ENCODE results near the gene BUD23.
"Not testable (repeated sequence)": the region's sequence is repeated elsewhere in the genome, so short reads cannot be mapped to it uniquely, and the experiment has no call there.

Gene BUD23

DNA sequence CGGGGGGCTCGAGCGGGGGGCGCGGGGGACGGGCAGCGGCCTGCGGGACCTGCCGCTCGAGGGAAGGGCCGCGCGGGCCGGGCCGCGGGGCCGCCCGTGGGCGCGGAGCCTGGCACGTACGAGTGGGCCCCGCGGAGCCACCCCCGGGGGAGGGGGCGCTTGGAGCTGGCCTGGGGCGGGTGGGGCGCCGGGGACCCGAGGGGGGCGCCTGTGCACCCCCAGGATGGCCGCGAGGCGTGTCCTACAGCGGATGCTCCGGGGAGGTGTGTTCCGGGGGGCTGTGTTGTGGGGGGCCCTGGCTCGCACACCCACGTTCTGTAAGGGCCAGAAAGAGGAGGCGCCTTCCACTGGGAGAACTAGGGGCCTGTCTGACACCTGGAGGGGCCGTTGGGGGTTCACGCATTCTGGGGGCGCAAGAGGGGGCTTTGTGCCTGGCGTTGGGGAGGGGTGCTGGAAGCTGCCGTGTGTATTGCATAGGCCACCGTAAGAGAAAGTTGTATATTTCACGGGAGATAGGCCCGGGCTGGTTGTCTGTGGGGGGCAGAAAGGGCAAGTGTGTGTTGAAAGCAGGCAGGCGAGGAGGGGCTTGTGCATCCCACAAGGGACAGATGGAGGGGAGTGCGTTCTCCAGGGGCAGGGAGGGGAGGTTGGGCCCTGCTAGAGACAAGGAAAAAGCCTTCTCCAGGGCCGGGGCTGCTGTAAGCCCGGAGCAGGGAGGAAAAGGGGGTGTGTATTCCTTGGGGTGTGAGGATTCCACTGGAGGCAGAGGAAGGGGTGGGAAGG, 15.1 kb upstream of the BUD23 start:
- DNase-seq (ENCODE audit: low spot score) = no peak

DNA sequence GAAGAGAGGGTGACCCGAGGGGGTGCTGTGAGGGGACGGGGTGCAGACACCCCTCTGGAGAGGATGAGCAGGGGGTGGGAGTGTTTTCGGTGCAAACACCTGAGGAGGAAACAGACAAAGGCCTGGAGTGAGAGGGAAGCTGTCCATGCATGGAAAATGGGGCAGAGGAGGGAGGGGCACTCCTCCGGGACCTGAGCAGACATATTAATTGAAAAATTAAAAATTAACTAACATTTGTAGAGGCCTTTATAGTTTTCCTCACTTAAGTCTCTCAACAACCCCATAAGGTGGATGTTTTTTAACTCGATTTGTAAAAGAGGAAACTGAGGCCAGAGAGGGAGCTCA, 14.5 kb upstream of the BUD23 start:
- no peak for DNase-seq (ENCODE audit: low spot score)

DNA sequence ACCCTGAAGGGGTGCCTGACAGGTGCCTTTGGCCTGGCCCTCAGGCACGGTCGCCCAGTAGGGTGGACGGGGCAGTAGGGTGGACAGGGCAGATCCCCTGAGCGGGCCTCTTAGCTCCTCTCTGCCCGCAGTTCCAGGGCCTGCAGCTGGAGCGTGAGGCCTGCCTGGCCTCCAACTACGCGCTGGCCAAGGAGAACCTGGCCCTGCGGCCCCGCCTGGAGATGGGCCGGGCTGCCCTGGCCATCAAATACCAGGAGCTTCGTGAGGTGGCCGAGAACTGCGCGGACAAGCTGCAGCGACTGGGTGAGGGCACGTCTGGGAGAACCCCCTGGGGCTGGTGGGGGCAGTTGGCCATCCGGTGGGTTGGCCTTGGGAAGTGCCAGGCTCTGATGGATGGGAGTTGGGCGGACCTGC, 14.1 kb upstream of the BUD23 start:
- no peak for DNase-seq (ENCODE audit: low spot score)

DNA sequence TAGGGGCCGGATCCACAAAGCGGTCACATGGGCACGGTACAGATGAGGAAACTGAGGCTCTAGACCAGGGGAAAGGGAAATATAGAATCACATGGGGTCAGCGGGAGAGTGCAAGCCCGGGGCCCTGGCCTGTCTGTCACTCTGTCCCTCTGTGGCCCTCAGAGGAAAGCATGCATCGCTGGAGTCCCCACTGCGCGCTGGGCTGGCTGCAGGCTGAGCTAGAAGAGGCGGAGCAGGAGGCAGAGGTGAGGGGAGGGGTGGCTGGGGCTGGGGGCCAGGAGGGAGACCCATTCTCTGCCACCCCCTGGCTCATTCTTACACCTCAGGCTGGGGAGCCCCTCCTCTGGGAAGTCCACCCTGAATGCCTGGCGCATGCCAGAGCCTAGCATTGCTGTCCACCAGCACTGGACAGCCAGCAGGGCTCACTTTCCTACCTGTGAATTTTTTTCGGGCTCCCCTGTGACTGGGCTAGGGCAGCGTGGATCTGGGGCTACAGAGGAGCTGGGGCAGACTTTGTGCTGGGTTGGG, 13.5 kb upstream of the BUD23 start:
- DNase-seq (ENCODE audit: low spot score) = no peak

DNA sequence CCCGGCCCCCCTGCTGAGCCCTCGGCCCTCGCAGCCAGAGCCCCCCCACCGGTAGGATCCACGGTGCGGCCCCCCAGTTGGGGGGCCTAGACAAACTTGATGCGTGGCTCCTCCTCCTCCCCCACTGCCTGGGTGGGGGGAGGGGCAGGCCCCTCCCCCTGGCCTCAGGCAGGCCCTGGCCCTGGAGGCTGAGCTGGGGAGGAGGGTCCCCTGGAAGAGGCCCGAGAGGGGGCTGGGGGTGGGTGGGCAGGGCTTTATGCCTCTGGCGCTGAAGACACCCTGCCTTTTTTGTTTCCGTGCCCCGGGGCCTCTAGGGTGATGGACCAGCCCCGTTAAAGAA, 12.1 kb upstream of the BUD23 start:
- DNase-seq (ENCODE audit: low spot score) = no peak

DNA sequence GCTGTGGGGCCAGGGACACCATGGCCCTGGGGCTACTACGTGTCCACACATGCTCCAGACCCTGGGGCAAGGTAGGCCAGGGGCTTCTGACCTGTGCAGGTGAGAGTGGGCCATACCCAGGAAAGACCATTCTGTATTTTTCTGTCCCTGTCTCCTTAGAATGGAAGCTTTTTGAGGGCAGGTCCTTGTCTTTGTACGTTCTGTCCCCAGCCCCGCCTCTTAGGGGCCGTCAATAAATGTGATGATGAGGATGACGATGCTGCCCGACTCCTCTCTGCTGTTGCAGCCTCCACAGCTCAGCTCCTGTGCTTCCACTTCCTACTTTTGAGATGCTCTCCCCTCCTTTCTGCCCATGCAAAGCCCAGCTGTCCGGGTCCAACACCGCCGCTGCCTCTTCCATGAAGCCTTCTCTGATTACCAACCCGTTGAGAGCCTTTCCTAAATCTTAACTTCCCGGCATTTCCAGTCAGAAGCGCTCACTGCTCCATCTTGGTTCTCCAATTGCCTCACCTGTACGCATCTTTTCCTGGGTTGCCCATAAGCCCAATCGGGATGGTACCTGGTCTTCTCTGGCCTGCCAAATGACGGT, 11.4 kb upstream of the BUD23 start:
- no peak for DNase-seq (ENCODE audit: low spot score)

DNA sequence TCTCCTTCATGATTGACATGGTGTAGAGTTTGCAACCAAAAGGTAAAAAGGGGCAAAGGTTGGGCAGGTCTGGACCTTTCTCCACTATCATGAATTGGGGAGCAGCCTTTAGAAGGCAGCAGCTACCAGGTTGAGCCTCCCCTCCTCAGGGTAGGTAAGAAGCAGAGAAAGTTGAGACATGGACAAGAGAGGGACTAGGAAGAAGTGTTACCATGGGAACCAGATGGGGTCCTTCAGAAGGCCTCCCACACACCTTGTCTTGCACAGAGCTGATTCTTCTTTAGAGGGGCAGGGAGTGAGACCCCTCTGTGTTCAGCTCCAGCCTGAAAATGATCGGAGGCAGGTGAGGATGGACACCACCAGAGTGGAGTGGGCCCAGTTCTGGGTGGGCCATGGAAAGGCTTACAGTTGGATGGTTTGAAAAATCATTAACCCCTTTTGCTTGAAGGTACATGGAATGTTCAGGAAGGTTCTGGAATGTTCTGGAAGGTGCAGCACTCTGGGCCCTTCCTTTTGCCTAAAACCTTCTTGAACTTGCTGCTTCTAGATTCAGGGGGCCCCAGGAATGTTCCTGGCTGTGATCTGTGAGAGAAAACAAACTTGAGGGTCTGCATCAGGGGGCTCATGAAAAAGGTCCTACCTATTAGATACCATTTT, 8.8 kb upstream of the BUD23 start:
- DNase-seq (ENCODE audit: low spot score) = no peak

DNA sequence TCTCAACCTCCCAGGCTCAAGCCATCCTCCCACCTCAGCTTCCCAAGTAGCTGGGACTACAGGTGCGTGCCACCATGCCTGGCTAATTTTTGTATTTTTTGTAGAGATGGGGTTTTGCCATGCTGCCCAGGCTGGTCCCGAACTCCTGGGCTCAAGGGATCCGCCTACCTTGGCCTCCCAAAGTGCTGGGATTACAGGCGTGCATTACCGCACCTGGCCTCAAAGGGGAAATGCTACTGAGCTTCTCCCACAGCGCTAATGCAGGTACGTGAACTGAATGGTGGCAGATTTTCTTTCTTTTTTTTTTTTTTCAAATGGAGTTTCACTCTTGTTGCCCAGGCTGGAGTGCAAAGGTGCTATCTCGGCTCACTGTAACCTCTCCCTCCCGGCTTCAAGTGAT, 7.3 kb upstream of the BUD23 start:
- DNase-seq (ENCODE audit: low spot score) = not testable (repeated sequence)

GRCh38 chr7:73678862-73679261, 4.5 kb upstream of the BUD23 start:
- no peak for DNase-seq (ENCODE audit: low spot score)

DNA sequence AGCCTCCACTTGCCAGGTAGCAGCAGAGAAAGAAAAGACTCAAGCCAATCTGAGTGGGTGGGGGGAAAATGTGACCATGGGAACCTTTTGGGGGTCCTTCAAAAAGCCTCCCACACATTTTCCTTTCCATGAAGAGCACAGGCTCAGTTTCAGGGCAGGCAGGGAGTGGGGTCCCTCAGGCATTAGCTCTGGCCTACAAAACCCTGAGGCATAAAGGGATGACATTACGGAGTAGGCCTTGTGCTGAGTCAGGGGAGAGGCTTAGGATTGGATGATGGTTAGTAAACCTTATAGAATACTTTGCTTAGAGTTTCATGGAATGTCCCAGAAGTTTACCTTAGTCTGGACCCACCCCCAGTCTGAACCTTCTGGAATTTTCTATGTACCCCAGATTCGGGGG, 3.7 kb upstream of the BUD23 start:
- no peak for DNase-seq (ENCODE audit: low spot score)

- no peak for DNase-seq (ENCODE audit: low spot score)
Measured at GRCh38 chr7:73680501-73680900, 2.9 kb upstream of the BUD23 start.

GRCh38 chr7:73681031-73681430, 2.4 kb upstream of the BUD23 start:
- peak; percentile 90 for DNase-seq (ENCODE audit: low spot score)

DNA sequence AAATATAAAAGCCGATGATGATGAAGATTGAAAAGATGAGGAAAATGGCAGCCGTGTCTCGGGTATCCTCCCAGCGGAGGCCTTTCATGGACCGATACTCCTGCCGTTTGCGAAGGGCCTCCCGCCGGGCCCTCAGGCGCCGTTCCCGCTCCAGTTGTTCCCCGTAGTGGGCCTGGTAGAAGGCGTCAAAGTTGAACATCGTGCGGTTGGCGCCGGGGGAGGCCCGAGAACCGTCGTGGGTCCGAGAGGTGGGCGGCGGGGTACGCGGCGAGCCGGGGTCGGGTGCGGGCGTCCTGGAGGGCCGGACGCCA, 697 bp upstream of the BUD23 start:
- no peak for DNase-seq (ENCODE audit: low spot score)

DNA sequence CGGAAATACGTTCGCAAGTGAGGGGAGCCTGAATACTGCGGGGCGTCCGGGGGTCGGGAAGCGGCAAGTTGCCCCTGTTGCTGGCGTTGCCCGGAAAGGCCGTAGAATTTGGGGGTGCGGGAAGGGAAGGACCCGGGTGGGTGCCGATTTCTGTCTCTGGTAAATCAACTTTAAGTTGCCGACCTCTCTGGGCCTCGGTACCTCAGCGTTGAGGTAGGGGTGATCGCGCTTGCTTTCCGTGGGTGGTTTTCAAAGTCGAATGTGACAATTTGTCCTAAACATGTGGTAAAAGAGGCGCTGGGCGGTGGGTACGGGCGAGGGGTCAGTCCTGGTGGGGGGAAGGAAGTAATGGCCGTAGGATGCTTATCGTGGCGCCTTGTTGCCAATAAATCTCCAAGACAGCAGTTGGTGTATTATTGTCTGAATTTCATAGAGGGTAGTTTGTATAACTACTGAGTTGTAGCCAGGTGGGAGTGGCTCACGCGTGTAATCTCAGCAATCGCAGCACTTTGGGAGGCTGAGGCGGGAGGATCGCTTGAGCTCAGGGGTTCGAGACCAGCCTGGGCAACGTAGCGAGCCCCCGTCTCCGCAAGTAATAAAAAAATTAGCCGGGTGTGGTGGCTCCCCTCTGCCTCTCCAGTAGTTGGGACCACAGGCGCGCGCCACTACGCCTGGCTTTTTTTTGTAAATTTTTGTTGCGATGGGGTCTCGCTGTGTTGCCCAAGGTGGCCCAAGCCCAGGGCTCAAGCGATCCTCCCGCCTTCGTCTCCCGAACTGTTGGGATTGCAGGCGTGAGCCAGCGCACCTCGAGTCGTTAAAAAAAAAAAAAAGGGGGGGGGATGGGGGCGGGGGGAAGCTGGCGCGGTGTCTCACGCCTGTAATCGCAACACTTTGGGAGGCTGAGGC, 644 bp downstream of the BUD23 start:
- peak; percentile 49 for DNase-seq (ENCODE audit: low spot score)

GRCh38 chr7:73685311-73685710, 1.9 kb downstream of the BUD23 start:
- no peak for DNase-seq (ENCODE audit: low spot score)

- DNase-seq (ENCODE audit: low spot score) = no peak
Measured at GRCh38 chr7:73688288-73688687, 4.9 kb downstream of the BUD23 start.

DNA sequence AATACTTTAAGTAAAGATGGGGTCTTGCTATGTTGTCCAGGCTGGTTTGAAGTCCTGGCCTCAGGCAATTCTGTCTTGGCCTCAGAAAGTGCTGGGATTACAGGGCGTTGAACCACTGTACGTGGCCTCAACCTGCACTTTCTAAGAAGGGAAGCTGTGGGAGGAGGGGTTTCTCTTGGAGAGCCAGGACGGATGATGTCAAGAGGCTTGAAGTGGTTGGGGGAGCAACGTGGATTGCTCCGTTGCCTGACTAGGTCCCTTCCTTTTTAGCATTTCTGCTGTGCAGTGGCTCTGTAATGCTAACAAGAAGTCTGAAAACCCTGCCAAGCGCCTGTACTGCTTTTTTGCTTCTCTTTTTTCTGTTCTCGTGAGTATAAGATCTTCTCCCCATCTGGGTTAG, 7.2 kb downstream of the BUD23 start:
- no peak for DNase-seq (ENCODE audit: low spot score)

DNA sequence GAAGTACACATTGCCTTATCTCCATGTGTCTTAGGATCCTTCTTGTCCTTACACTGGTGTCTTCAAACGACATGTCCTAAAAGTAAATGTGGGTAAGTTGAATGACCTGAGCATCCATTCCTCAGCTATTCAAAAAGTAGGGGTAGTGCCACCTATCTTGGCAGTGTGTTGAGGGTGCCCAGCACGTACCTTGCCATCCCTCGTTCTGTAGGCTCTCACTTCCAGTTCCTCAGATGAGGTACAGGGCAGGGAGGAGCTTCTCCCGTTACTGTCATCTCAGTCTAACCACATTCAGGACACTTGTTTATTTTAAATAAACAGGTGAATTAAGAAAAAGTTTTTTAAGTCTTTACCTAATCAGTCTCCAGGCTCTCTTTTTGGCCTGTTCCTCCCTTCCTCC, 13.0 kb downstream of the BUD23 start:
- no peak for DNase-seq (ENCODE audit: low spot score)

GRCh38 chr7:73698410-73698809, 15.0 kb downstream of the BUD23 start:
- DNase-seq (ENCODE audit: low spot score) = no peak

GRCh38 chr7:73699370-73700068, 16.1 kb downstream of the BUD23 start:
- no peak for DNase-seq (ENCODE audit: low spot score)

DNA sequence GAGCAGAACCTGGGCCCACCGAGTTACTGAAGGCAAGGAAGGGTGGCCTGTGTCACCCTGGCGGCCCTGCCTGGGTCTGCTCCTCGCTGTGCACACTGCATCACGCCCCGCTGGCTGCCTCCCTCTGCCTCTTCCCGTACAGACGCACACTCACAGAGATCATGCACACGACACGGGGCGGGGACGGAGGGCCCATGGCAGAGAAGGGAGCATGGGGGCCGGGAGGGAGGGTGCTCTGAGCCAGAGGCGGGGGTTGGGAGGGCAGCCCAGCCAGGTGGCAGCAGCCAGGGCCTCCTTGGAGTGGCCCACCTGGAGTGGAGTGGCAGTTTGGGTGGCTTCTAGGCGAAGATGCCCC, 16.6 kb downstream of the BUD23 start:
- no peak for DNase-seq (ENCODE audit: low spot score)

- DNase-seq (ENCODE audit: low spot score) = no peak
Measured at GRCh38 chr7:73700581-73701134, 17.3 kb downstream of the BUD23 start.
